HG02852 (cell line): ENCODE results near the gene IPPK.

Experiments
- ATAC-seq: cut with Tn5 transposase; IDR thresholded peaks from one replicate; pipeline ENCODE4 v1.9.1; 2021; ENCODE audit warnings: mild to moderate bottlenecking, moderate library complexity; ENCODE audit not compliant: unreplicated experiment

The IPPK gene, protein sequence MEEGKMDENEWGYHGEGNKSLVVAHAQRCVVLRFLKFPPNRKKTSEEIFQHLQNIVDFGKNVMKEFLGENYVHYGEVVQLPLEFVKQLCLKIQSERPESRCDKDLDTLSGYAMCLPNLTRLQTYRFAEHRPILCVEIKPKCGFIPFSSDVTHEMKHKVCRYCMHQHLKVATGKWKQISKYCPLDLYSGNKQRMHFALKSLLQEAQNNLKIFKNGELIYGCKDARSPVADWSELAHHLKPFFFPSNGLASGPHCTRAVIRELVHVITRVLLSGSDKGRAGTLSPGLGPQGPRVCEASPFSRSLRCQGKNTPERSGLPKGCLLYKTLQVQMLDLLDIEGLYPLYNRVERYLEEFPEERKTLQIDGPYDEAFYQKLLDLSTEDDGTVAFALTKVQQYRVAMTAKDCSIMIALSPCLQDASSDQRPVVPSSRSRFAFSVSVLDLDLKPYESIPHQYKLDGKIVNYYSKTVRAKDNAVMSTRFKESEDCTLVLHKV

DNA sequence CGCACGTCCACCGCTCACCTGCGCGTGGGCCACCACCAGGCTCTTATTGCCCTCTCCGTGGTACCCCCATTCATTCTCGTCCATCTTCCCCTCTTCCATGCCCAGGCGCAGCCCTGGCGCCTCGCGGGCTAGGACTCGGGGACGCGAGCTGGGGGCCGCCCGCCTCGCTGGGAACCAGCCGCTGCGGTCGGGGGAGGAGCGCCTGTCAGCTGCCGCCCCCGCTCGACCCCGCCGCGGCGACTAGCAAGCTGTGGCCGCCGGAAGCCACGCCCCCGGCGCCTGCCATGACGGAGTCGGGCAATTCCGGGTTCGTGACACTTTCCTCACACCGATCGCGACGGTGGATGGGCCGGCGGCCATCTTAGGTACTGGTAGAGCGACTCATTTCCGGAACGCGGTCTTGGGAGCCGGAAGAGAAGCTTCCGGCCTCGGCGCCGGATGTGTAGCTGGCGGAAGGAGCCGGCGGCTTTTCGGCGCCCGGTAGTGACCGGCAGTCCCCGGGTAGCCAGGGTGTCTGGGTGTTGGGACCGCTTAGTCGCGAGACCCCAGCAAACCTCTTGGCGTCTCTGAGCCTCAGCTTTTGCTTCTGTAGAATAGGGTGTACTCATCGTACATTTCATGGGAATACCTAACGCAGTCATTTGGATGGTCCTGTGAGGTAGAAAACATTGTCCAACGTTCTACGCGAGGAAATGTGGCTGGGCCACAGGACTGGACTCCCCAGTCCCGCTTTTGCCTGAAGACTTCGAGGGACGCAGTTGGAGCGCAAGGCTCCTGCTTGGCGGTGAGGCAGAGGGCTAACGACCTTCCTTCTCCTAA lies at the start of gene IPPK:
IPPK (minus strand) TSS at position 242 of the 819 bp plus-strand sequence; CDS start at position 99, 143 bp downstream.
- ATAC-seq: peak; percentile 94

DNA sequence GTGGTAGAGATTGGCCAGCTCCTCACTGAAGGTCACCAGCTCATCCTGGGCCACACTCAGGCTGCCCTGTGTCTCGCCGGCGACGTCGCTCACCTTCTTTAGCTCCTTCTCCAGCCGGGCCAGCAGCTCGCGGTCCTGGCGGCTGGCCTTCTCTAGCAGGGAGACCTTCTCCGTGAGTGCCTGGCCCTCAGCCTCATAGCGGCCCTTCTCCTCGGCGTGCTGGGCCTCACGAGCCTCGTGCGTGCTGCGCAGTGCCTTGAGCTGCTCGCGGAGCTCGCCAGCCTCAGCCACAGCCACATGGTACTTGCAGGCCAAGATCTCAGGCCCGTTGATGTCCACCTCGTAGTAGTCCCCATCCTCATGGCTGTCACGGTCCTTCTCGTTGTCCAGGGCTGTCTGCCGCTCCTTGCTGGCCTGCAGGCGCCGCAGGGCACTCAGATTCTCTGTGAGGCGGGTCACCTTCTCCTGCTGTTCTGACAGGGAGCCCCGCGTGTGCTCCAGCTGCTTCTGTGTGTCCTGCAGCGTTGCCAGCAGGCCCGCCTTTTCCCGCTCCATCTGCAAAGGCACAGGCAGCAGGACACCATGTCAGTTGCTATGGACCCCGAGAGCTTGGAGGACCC lies 49.2 kb upstream of the IPPK start:
- ATAC-seq: no peak

DNA sequence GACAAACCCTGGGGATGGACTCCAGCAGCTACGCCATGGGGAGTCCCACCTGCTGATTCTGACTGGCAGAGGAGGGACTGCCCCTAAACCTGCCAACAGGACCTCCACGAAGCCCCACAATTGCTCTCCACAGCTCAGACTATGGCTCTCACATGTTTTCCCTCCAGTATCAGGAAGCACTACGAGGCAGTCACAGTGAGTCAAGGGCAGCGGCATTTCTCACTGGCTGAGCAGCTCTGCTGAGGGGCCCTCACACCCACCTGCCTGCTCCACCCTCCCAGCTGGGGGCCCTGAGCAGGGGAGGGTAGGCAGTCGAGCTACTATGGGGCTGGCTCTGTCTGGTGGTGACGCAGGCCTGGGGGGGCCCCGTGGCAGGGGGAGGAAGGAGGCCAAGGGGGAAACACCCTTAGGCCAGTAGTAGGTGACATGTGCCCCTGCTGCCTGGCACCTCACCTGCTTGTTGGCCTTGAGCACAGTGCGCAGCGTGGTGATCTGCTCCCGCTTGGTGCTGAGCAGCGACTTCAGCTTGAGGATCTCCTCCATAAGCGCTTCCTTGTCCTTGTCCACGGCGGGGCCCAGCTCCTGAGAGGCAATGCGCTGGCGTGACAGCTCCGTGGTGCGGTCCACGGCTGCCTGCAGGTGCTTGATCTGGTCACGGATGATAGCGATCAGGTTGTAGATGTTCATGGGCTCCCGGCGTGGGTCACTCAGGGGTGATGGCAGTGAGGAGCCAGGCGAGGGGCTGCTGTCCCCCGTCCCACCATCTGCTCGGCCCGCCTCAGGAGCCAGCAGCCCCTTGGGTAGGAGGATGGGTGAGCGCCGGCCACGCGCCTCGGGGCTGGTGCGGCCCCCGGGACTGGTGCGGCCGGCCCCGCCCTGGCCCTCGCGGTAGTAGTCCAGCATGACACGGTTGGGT lies 48.4 kb upstream of the IPPK start:
- no peak for ATAC-seq

DNA sequence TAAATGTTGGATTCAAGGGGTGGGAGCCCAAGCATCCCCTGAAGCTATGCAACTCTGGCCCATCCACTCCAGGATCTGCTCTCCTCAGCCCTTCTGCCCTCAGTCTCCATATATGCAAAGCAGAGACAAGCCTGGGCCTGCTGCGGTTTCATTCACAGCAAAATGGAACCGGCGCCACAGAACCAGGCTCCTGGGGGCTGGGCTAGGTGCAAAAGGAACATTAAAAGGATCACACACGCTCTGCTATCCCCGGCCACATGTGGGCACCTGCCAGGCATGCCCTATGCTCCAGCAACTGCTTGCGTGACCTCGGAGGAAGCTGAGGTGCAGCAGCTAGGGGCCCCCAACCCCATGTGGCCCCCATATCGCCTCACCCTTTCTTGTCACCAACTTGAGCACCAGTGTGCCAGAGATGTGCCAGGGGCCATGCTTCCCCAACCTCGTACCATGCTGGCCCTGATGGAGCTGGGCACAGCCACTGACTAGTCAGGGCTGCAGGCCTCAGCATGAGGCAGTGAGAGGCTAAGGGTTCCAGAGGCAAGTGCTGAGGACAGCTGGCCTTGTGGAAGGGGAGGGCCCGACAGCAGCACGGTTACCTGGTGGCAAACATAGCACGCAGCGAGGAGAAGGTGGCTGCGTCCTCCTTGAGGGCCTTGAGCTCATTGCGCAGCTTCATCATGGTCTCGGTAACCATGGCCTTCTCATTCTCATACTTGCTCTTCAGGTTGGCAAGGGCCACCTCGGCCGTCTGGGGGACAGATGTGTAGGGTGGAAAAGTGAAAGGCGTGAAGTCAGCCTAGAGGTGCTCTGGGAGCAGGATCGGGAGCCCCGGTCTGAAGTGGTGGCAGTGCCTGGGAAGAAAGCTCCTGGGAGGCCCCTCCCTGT lies 47.5 kb upstream of the IPPK start:
- ATAC-seq: no peak

DNA sequence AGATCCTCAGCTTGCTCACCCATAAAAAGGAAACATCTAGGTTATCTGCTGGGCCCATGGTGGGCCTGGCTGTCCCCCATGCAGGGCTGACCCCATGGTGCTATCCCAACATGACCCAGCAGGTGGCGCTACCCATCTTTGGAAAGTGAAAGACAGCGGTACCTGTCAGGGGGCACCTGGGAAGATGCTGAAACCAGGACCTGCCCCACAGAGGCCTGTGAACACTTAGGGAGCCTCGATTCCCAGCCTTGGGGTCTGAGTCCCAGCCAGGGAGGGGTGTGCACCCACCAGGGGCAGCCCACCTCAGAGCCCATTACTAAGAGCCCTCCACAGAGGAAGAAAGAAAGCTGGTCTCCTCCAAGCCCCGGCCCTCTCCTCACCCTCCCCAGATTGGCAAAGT lies 46.6 kb upstream of the IPPK start:
- peak; percentile 35 for ATAC-seq

DNA sequence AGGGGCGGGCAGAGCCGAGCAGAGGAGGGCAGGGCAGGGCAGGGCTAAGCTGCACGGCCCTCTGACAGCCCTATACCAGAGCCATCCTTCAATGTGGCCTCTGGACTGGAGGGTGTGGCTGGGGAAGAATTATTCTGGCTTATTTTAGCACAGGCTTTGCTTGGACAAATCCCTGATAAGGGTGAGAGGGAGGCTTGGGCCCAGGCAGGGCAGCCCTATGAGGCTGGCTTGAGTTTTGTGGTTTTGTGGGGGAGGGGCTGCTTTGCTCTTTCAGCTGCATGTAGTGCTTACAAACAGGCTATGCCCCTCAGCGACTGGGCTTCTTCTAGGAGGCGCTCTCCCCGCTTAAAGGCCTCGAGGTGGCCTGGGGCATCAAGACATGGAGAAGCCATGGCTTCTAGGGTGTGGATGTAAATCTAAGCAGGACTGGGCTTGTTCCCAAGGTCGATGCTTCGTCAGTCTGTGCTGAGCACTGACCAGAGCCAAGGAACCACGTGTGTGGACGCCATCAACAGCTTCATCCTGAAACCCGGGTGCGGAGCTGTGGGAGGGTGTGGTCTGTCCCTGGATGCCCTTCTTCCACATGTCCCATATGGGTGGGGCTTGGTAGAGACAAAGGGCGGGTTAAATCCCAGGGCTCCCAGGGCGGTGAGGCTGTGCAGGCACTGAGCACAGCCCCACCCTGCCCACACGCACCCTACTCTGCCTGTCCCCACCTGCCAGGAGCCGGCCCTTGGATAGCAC lies 45.7 kb upstream of the IPPK start:
- ATAC-seq: no peak

DNA sequence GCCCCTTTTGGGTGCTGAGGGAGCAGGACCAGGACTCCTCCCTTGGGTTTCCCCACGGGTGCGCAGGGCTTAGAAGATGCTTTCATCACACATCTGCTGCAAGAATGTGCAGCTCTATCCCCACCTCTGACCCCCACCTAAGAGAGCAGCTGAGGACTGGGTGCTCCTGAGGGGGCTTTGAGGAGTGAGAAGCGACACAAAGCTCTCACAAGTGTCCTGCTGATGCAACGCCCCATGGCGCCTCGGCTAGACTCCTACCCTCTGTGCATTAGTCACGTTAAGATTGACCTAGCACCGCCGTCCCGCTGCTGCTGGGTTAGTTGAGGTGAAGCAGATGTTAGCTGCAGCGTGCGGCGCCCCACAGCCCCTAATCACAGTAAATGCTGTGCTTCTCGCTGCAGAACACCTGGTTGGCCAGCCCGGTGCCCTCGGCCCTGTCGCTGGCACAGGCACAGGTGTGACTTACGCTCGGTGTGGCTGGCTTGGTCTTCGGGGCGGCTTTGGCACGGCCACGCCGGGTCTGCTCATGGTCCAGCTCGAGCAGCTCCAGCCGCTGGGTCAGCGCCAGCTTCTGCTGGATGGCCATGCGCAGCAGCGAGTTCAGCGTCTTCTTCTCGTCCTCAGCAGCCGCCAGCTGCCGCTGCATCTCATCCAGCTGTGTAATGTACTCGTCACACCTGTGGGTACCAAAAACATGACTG lies 45.0 kb upstream of the IPPK start:
- no peak for ATAC-seq

DNA sequence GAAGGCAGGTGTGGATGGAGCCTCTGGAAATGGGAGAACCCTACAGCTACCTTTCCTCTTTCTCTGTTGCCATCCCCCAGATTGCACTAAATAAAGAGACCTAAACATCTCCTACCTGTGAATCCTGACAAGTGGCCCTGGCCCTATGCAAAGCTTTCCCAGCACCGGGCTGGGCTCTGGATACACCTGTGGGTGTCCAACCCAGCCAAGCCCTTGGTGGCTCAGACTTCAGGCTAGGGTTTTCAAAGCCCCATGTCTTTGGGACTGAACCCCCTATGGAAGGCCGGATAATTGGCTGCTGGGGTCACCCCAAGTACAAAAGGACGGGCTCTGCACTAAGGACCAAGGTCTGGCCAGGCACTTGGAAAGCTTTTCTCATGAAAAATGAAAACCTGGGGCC lies 44.1 kb upstream of the IPPK start:
- ATAC-seq: no peak

DNA sequence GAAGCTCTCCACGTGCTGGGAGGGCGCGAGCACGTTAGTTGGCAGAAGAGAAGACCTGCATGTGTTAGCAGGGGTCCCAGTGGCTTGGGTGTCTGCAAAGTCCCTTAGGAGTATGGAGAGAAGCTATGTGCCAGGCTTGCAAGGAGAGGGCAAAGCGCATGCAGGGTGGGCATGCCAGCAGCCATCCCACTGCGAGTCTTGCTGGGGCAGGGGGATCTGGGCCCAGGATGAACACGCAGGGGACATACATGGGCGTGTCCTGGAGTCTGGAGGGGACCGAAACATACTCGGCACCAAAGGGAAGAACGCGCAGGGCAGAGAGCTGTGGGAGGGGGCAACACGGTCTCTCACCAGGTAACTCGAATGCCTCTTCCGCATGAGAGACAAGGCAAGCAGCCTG lies 43.6 kb upstream of the IPPK start:
- ATAC-seq: no peak

DNA sequence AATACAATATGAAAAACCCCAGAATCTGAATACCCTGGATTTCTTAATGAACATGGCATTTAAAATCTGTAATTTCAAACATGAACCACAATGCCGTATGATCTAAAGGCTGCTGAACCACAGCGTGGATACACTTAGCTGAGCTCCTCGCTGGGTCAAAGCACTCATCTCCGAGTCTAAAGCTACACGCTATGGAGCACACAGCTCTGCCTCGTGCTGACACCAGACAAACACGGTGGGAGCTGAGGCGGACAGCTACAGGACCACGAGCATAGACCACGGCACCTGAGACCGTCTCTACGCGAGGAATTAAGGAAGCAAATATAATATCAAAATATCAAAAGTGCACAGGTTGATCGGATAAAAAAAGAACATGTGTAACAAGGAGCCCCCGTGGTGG lies 42.8 kb upstream of the IPPK start:
- ATAC-seq: no peak

DNA sequence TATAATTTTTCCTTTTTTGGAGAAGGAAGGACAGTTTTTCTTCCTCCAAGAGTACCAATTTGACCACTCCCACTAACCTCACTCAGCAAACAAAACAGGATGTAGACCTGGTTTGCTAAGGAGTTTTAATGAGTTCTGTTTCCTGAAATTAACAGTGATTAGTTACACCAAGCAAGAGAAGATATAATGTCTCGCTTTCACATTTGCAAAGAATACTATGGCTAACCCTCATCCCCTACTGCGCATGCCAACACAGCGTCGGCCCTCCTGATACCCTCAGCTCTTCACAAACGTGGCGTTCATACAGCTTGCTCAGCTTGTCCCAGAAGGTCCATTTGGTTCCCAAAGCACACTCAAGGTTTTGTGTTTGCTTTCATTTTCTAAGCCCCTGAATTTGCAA lies 41.9 kb upstream of the IPPK start:
- ATAC-seq: peak; percentile 66

DNA sequence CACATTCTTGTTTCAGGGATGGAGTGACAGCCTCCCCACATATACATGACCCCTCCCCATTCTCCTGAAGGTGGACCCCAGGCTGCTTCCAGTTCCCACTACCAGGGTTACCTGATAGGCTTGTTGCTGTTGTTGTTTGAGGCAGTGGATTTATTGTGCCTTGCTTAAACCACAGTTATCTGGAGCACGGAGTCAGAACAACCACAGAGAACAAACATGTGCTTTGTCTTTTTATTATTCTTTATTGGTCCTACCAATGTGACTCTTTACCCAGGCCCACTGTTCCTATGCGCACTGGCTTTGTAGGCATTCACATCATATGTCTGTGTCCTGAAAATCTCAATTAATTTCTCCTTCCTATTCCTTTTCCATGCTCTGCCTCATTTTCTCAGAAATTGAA lies 41.2 kb upstream of the IPPK start:
- ATAC-seq: no peak

DNA sequence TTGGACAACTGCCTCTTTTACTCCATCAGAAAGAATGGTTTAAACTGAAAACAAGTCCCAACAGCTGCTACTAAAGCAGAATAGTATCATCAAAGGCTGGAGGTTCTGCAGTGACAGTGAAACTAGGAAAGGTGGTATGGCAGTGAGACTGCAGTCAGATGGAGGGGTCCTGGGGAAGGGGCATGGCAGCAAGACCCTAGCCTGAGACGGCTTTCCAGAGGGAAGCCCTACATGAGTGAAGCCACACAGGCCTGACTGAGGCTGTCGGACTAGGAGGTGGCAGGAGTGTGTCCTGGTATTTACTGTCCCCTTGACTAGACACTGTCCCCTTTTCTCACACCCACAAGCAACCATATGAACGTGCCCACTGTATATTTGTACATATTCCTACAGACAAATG lies 40.4 kb upstream of the IPPK start:
- no peak for ATAC-seq

DNA sequence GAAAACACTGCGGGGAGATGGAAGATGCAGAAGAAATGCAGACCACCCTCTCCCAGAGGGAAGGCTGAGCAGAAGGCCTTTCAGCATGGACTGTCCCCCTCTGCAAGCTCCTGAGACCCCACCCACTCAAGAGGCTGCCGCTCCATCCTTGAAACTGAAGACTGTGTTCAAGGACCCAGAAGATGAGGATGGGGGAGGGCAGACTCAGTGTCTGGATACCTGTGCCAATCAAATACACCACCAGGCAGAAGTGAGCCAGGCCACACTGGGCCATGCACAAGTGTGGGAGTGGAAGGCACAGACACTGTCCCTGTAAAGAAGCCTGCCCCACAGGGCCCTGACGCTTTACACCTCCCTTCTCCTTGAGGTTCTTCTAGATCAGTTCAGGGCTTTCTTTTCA lies 40.0 kb upstream of the IPPK start:
- ATAC-seq: no peak

DNA sequence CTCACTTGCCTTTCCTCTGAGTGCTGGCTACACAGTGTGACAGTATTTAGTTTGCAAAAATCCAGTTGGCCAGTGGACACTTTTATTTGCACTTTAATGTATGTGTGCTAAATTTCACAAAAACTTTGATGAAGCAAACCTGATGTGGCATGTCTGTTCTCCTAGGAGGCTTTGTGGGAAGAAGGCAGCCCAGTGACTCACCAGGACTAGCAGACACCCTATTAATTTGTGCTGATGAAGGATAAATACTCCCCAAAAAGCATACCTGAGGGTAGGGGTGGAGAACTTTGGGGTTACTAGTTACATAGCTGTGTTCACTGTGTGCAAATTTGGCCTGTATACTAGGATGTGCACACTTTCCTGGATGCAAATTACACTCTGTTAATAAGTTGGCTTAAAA lies 39.3 kb upstream of the IPPK start:
- no peak for ATAC-seq

DNA sequence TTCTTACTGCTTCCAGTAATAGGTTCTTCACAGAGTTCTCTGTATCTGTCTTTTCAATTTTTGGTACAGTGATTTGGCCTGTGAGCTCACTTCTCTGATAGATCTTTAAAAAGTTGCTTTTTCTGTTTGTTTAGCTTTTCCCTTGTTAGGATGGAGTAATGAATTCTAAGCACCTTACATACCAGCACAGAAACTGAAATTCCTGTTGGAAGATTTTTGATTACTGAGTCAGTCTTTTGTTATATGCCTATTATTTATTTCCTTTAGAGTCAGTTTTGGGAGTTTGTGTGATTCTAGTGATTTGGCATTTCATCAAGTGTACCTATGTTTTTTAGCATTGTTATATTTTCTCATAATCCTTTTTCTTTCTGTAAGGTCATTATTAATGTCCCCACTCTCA lies 37.6 kb upstream of the IPPK start:
- ATAC-seq: no peak

DNA sequence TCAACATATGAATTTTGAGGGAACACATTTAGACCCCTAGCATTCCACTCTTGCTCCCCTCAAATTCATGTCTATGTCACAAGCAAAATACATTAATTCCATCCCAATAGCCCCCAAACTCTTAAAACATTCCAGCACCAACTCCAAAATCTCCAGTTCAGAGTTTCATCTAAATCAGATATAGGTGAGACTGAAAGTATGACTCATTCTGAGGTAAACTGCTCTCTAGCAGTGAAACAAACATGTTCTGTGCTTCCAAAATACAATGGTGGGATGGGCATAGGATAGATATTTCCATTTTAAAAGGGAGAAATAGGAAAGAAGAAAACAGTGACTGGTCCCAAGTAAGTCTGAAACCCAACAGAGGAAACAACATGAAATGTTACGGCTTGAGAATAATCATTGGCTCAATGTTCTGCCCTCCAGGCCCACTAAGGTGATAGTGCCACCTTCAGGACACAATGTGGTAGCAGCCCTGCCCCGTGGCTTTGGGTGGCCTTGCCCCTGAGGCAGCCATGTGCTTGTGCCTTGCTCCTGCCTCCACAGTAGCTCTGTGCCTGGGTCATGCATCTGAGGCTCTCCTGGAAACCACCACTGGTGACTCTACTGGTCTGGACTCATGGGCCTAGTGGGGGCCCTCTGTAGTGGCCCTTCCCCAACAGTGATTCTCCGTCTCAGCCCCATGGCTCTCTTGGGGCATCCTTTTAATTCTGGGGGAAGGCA lies 36.4 kb upstream of the IPPK start:
- peak; percentile 65 for ATAC-seq

DNA sequence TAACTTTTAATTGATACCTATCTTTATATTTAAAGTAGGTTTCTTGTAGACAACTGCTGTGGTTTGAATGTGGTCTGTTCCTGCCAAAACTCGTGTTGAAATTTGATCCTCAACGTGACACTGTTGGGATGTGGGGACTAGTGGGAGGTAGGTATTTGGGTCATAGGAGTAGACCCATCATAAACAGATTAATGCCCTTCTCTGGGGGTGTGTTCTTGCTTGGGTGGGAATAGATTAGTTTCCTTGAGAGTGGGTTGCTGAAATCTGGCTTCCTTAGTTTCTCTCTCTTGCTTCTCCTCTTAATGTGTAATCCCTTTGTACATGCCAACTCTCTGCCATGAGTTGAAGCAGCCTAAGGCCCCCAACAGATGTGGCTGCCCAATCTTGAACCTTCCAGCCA lies 34.6 kb upstream of the IPPK start:
- ATAC-seq: no peak
